Pancreas (tissue), 10 donors: ENCODE data around the gene TEPSIN. TPM values are rescaled to one million over a fixed set of nuclear protein-coding genes. Genes with fewer than 3 reads are reported as not detected.

Experiments used
- ATAC-seq, 4 donors: fragments of 200-7000 bp; cut with Tn5 transposase; one replicate each; pipeline versions ENCODE4 v1.8.0 to v1.9.1; 2020; ENCODE audit warnings: mild to moderate bottlenecking in 4 of 4, moderate library complexity in 4 of 4
- DNase-seq, 6 donors: peaks; one replicate each; pipeline ENCODE4 v3.0.0-alpha.2; 2020
- FAIRE-seq: peaks from 2 replicates; lab custom pipeline; 2012; peaks lifted over from hg19 to GRCh38; lab: Jason Lieb, UNC
- H3K27ac ChIP-seq, 4 donors: fragments of 200-600 bp; sonication (generic); 1 replicate in 3 of 4; 2 replicates in 1 of 4; pipeline versions ENCODE4 v1.5.0 to v1.8.0; 2020
- H3K27me3 ChIP-seq, 4 donors: fragments of 200-600 bp; one replicate each; pipeline ENCODE4 v1.8.0; 2021
- H3K36me3 ChIP-seq, 3 donors: fragments of 200-600 bp; sonication (generic) in 1 of 3; one replicate each; pipeline versions ENCODE4 v1.5.0 to v1.8.0; 2020 to 2021
- H3K4me1 ChIP-seq, 3 donors: fragments of 200-600 bp; one replicate each; pipeline ENCODE4 v1.8.0; 2021
- H3K4me3 ChIP-seq, 4 donors: fragments of 200-600 bp; sonication (generic) in 2 of 4; one replicate each; pipeline versions ENCODE4 v1.5.0 to v1.8.0; 2020 to 2021
- H3K9me3 ChIP-seq, 4 donors: fragments of 200-600 bp; one replicate each; pipeline ENCODE4 v1.8.0; 2021
- CTCF ChIP-seq, 4 donors: fragments of 200-600 bp; sonication (generic) in 3 of 4; IDR thresholded peaks; one replicate each; pipeline versions ENCODE4 v1.5.0 to v1.8.0; 2021; ENCODE audit warnings: antibody characterized with exemption in 4 of 4
- WGBS, 2 donors: extraction: QIAGEN DNeasy Blood & Tissue Kit; methylation state at CpG; one replicate each; pipeline ENCODE4 v1.1.7; 2013; 5-methylcytosine and 5-hydroxymethylcytosine counted together
- intact Hi-C, 3 donors: fragments of 100-400 bp; cut with DNase I; formaldehyde crosslinking; loops; one replicate each; pipeline versions ENCODE4 v1.11.1 to v1.14.2; 2022
- polyA plus RNA-seq, 2 donors: library from polyadenylated mRNA; stranded (reverse); fragments of 200-250 nt; gene quantifications; one replicate each; pipeline ENCODE4 v1.2.3, GENCODE V29; 2013
- total RNA-seq, 6 donors: library from RNA; stranded (reverse); fragmentation: NEBNext Ultra II Directional in 4 of 6; extraction: Animal tissue kit (Norgen Biotek cat#: 25700) in 4 of 6; gene quantifications; one replicate each; pipeline versions ENCODE4 v1.2.1 to v1.2.4, GENCODE V29; 2021 to 2023
- donor health status: healthy with polysubstance abuse.
- donor health status: DM: no; HTN: no; CAD: no; lungs with moderate emphysema.
- donor health status: DM: no; HTN: no; CAD: no.
- donor health status: control.
- donor health status: control.
- donor health status: Bipolar disorder and iron deficiency.
- donor health status: DM: yes; HTN: yes; CAD: no.
- donor health status: DM: no; HTN: no; CAD: no.
- donor health status: DM: no; HTN: no; CAD: no.
- donor health status: DM: yes; HTN: yes; CAD: no.

The TEPSIN gene
- total and polyA plus RNA-seq, 8 donors, result 13.8 to 98.5 (median 18.9) TPM

- Histone ChIP-seq H3K27ac (no peak overlapping the region), H3K9me3 (no peaks in the 10 kb centered on the region), H3K27me3 (no peaks in the 10 kb centered on the region), H3K4me3 (no peak overlapping the region), H3K36me3 (no peaks in the 10 kb centered on the region), H3K4me1 (no peaks in the 10 kb centered on the region)
- intact Hi-C loops, result no loop called here
- 85 to 89% methylated on average over 9 to 10 of the region's 10 CpGs for WGBS, 2 donors
- ATAC-seq (no peak), DNase-seq (peak in 2 of 6 donors; percentile 22 to 55), FAIRE-seq (no peak)
- TF ChIP-seq CTCF (IDR thresholded peaks at IDR 0.05), result no peak
Measured at GRCh38 chr17:81183316-81183715, 55.5 kb downstream of the TEPSIN start.

- H3K9me3 ChIP-seq, result no peaks in the 10 kb centered on the region
- no peaks in the 10 kb centered on the region for H3K4me1 ChIP-seq
- intact Hi-C loops, result no loop called here
- FAIRE-seq, result no peak
- no peaks in the 10 kb centered on the region for H3K36me3 ChIP-seq
- no peak for ATAC-seq
- no peak for TF ChIP-seq CTCF (IDR thresholded peaks at IDR 0.05)
- DNase-seq, result peak in 2 of 6 donors; percentile 11 to 44
- no peaks in the 10 kb centered on the region for H3K27me3 ChIP-seq
- no peak overlapping the region for H3K27ac ChIP-seq
- no peak overlapping the region for H3K4me3 ChIP-seq
- 76 to 79% methylated on average over 5 of the region's 5 CpGs for WGBS, 2 donors
Measured at GRCh38 chr17:81182596-81182995, 56.3 kb downstream of the TEPSIN start.

- no peak overlapping the region for H3K4me3 ChIP-seq
- no peaks in the 10 kb centered on the region for H3K4me1 ChIP-seq
- no peaks in the 10 kb centered on the region for H3K27me3 ChIP-seq
- no peak for TF ChIP-seq CTCF (IDR thresholded peaks at IDR 0.05)
- intact Hi-C loops, result no loop called here
- 87 to 89% methylated on average over 19 of the region's 19 CpGs for WGBS, 2 donors
- DNase-seq, result no peak
- H3K36me3 ChIP-seq, result no peaks in the 10 kb centered on the region
- no peak for FAIRE-seq
- ATAC-seq, result no peak
- H3K27ac ChIP-seq, result no peak overlapping the region
- no peaks in the 10 kb centered on the region for H3K9me3 ChIP-seq
Measured at GRCh38 chr17:81181811-81182185, 57.1 kb downstream of the TEPSIN start.

GRCh38 chr17:81180836-81181810 lies 57.7 kb downstream of the TEPSIN start:
- H3K4me1 ChIP-seq, result no peaks in the 10 kb centered on the region
- ATAC-seq, result no peak
- H3K27ac ChIP-seq, result no peak overlapping the region
- H3K36me3 ChIP-seq, result no peaks in the 10 kb centered on the region
- no peaks in the 10 kb centered on the region for H3K27me3 ChIP-seq
- no peaks in the 10 kb centered on the region for H3K9me3 ChIP-seq
- WGBS, 2 donors, result 79 to 81% methylated on average over 38 to 49 of the region's 49 CpGs
- TF ChIP-seq CTCF (IDR thresholded peaks at IDR 0.05), result no peak
- no peak for FAIRE-seq
- DNase-seq, result peak in 2 of 6 donors; percentile 26 to 71
- intact Hi-C loops, result no loop called here
- no peak overlapping the region for H3K4me3 ChIP-seq

- ATAC-seq, result no peak
- H3K4me1 ChIP-seq, result no peaks in the 10 kb centered on the region
- no peak for TF ChIP-seq CTCF (IDR thresholded peaks at IDR 0.05)
- peak in 2 of 6 donors; percentile 19 to 44 for DNase-seq
- FAIRE-seq, result no peak
- no peaks in the 10 kb centered on the region for H3K36me3 ChIP-seq
- H3K27me3 ChIP-seq, result no peaks in the 10 kb centered on the region
- H3K9me3 ChIP-seq, result no peaks in the 10 kb centered on the region
- WGBS, 2 donors, result 75 to 87% methylated on average over 12 of the region's 12 CpGs
- no peak overlapping the region for H3K4me3 ChIP-seq
- no peak overlapping the region for H3K27ac ChIP-seq
- intact Hi-C loops, result no loop called here
Measured at GRCh38 chr17:81179861-81180260, 59.0 kb downstream of the TEPSIN start.
